Adrenal gland (tissue), 5 donors: ENCODE measurements around the gene PIM3.

ENCODE experiments used
- CTCF ChIP-seq, 6 experiments: fragments of 450-650 bp in 4 of 6; fragments of 200-600 bp in 2 of 6; sonication (generic) in 1 of 6; IDR thresholded peaks; 1 replicate in 5 of 6; 2 replicates in 1 of 6; pipeline versions ENCODE4 v1.5.1 to v1.8.0; 2016 to 2021; ENCODE audit warnings: antibody characterized with exemption in 6 of 6, mild to moderate bottlenecking in 2 of 6, moderate library complexity in 1 of 6
- POLR2A ChIP-seq, 2 donors: fragments of 450-650 bp; IDR thresholded peaks; one replicate each; pipeline ENCODE4 v1.6.1; 2017; ENCODE audit warnings: antibody characterized with exemption in 2 of 2, mild to moderate bottlenecking in 2 of 2, moderate library complexity in 1 of 2
- donor health status: DM: no; HTN: no; CAD: no.

GRCh38 chr22:50000587-50001387 is 40.2 kb downstream of the PIM3 start:
- no peak for TF ChIP-seq CTCF (IDR thresholded peaks at IDR 0.05)
- no peak for TF ChIP-seq POLR2A (IDR thresholded peaks at IDR 0.05)
